ENCODE measurements around the gene KLK2. TPM values are rescaled to one million over a fixed set of nuclear protein-coding genes. Genes with fewer than 3 reads are reported as not detected.
A peak's percentile ranks its signal among the peaks of the same experiment; 100 is the strongest.

KLK2 gene
- total RNA-seq, 1 donor from 2014 or later, result not detected

- Histone ChIP-seq H3K9me3 (no peaks in the 10 kb centered on the region), H3K36me3 (no peaks in the 10 kb centered on the region), H3K27ac (no peak overlapping the region), H3K27me3 (peaks cover 21% of the 10 kb centered on the region), H3K4me3 (peak overlapping the region; percentile 62), H3K4me1 (peaks cover 5% of the 10 kb centered on the region)
- intact Hi-C loops (cut with DNase I), result no loop called here
- DNase-seq, result peak; percentile 89
- TF ChIP-seq CTCF (IDR thresholded peaks at IDR 0.05), result no peak
- ATAC-seq, result peak; percentile 97
These were observed 37.3 kb upstream of the KLK2 start for GRCh38 chr19:50835785-50836542.

- Histone ChIP-seq H3K27me3 (peaks cover 21% of the 10 kb centered on the region), H3K4me3 (no peak overlapping the region), H3K36me3 (no peaks in the 10 kb centered on the region), H3K4me1 (peaks cover 5% of the 10 kb centered on the region), H3K9me3 (no peaks in the 10 kb centered on the region), H3K27ac (no peak overlapping the region)
- DNase-seq (no peak), ATAC-seq (no peak)
- no peak for TF ChIP-seq CTCF (IDR thresholded peaks at IDR 0.05)
- intact Hi-C loops (cut with DNase I), result no loop called here
These were observed 36.6 kb upstream of the KLK2 start for GRCh38 chr19:50836543-50837195.

- no peak for ATAC-seq
- DNase-seq, result no peak
- Histone ChIP-seq H3K4me3 (no peak overlapping the region), H3K9me3 (no peaks in the 10 kb centered on the region), H3K27ac (no peak overlapping the region), H3K36me3 (no peaks in the 10 kb centered on the region), H3K4me1 (peaks cover 5% of the 10 kb centered on the region), H3K27me3 (peaks cover 21% of the 10 kb centered on the region)
- intact Hi-C loops (cut with DNase I), result no loop called here
- no peak for TF ChIP-seq CTCF (IDR thresholded peaks at IDR 0.05)
These were observed 35.9 kb upstream of the KLK2 start for GRCh38 chr19:50837300-50837699.

GRCh38 chr19:50838239-50838638 lies 35.0 kb upstream of the KLK2 start:
- no peak for ATAC-seq
- TF ChIP-seq CTCF (IDR thresholded peaks at IDR 0.05), result no peak
- Histone ChIP-seq H3K27ac (no peak overlapping the region), H3K27me3 (peaks cover 21% of the 10 kb centered on the region), H3K4me1 (peaks cover 5% of the 10 kb centered on the region), H3K9me3 (no peaks in the 10 kb centered on the region), H3K4me3 (no peak overlapping the region), H3K36me3 (no peaks in the 10 kb centered on the region)
- no peak for DNase-seq
- intact Hi-C loops (cut with DNase I), result no loop called here

- Histone ChIP-seq H3K36me3 (no peaks in the 10 kb centered on the region), H3K27ac (no peak overlapping the region), H3K27me3 (peaks cover 13% of the 10 kb centered on the region), H3K4me3 (no peak overlapping the region), H3K4me1 (peaks cover 5% of the 10 kb centered on the region), H3K9me3 (no peaks in the 10 kb centered on the region)
- intact Hi-C loops (cut with DNase I), result no loop called here
- TF ChIP-seq CTCF (IDR thresholded peaks at IDR 0.05), result no peak
- ATAC-seq (no peak), DNase-seq (peak; percentile 35)
These were observed 33.3 kb upstream of the KLK2 start for GRCh38 chr19:50839712-50840655.
